NCI-H446 (cell line): ENCODE results near the gene GPR32.
"Not testable (repeated sequence)": the region's sequence is repeated elsewhere in the genome, so short reads cannot be mapped to it uniquely, and the experiment has no call there.

Experiments
- DNase-seq, 2 experiments: peaks; one replicate each; lab custom pipeline; 2025; lab: John Stamatoyannopoulos, UW

Gene GPR32, protein sequence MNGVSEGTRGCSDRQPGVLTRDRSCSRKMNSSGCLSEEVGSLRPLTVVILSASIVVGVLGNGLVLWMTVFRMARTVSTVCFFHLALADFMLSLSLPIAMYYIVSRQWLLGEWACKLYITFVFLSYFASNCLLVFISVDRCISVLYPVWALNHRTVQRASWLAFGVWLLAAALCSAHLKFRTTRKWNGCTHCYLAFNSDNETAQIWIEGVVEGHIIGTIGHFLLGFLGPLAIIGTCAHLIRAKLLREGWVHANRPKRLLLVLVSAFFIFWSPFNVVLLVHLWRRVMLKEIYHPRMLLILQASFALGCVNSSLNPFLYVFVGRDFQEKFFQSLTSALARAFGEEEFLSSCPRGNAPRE

GRCh38 chr19:50770164-50770563, at the start of gene GPR32:
Gene GPR32 (plus strand): TSS chr19:50770464. CDS start chr19:50770601, 137 bp downstream.
- not testable (repeated sequence) for DNase-seq

GRCh38 chr19:50720921-50721381, 49.3 kb upstream of the GPR32 start:
- DNase-seq = no peak

- DNase-seq = peak in 1 of 2 experiments; percentile 57
Measured at GRCh38 chr19:50721441-50722137, 48.7 kb upstream of the GPR32 start.

DNA sequence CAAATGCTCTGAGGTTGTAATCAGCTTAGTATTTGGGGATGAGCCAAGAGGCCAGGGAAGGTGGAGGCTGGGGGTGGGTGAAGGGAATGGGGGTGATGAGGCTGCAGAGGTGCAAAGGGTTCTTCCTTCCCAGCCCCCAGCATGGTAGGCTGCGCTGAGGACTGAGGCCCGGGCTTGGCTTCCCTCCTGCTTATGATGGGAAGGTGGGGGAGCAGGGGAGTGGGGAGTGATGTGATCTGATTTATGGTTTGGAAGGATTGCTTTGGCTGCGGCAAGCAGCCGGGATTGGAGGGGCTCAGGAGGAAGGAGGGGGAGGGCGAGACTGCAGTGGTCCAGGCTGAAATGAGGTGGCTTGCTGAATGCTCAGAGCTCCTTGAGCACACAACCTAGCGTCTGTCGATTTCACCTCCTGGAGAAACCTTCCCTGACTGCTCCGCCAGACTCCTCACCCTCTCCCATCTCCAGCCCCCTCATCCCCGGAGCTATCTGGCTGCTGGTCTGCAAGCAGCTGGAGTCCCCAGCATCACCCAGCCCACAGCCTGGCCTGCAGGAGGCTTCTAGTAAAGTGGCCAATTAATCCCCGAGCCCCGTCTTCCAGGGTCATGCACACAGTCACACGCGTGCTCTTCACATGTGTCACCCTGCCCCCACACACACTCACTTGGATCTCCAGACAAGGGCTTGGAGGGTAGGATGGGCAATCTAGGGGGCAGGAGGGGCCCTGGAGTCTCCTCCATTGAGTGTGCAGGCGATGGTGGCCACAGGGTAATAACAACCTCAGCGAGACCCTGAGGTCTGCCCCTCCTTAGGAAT, 47.9 kb upstream of the GPR32 start:
- DNase-seq = no peak

DNA sequence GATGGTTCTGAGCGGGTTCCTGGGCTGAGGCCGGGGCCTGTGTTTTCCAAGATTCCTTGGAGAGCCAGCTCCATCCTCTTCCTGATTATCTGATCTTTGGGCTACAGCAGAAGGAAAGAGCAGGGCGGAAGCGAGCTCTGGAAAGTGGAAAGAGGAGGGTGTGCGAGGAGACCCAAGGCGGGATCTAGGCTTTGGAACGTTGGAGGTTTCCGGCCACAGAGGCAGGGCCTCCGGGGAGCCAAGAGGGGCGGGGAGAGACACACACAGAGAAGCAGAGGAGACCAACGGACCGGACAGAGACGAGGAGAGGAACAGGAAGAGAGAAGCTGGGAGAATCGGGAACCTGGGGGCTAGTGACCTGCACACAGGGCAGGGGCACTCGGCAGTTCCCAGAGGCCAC, 47.2 kb upstream of the GPR32 start, which contains the start of gene CLEC11A:
TSS of gene CLEC11A (plus strand) at position 296 of the 400 bp plus-strand sequence. CDS start 162 bp downstream, outside the sequence.
- DNase-seq = no peak

DNA sequence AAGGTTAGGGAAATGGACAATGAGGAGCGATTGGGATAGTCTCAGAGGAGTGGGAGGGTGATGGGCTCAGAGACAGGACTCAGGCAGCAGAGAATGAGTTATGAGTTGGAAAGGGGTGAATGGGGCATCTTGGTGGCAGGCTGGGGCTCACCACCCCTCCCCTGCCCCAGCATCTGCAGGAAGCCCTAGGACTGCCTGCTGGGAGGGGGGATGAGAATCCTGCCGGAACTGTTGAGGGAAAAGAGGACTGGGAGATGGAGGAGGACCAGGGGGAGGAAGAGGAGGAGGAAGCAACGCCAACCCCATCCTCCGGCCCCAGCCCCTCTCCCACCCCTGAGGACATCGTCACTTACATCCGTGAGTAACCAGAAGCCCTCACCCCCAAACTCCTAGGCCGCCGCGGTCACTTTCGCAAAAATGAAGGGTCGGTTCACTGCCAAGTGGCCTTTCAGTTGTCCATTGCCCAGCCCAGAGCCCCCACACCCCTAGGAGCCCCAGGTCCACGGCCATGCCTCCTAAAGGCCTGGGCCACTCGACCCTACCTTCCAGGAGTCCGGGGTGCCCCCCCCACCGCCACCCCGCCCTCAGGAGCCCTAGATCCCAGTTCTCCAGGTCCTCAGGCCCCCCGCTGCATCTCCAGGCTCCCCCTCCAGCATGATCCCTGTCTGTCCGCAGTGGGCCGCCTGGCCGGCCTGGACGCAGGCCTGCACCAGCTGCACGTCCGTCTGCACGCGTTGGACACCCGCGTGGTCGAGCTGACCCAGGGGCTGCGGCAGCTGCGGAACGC, 46.3 kb upstream of the GPR32 start:
- DNase-seq = no peak

DNA sequence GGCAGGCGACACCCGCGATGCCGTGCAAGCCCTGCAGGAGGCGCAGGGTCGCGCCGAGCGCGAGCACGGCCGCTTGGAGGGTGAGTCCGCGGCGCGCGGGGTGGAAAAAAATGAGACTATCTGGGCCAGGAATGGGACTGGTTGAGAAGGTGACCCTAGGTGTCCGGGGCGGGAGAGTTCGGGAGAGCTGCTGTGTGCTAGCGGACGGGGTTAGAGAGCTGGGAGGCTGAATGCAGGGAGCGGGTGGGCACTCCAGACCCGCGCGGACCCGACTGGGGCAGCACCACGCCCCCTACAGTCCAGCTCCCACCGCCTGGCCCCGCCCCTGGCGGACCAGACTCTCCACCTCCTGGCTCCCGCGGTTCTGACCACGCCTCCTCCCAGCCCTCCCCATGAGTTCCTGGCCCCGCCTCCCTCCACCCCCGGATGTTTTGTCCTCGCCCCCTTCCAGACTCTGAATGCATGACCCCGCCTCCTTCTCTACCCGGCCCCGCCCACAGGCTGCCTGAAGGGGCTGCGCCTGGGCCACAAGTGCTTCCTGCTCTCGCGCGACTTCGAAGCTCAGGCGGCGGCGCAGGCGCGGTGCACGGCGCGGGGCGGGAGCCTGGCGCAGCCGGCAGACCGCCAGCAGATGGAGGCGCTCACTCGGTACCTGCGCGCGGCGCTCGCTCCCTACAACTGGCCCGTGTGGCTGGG, 45.6 kb upstream of the GPR32 start:
- DNase-seq = peak; percentile 97 to 100

DNA sequence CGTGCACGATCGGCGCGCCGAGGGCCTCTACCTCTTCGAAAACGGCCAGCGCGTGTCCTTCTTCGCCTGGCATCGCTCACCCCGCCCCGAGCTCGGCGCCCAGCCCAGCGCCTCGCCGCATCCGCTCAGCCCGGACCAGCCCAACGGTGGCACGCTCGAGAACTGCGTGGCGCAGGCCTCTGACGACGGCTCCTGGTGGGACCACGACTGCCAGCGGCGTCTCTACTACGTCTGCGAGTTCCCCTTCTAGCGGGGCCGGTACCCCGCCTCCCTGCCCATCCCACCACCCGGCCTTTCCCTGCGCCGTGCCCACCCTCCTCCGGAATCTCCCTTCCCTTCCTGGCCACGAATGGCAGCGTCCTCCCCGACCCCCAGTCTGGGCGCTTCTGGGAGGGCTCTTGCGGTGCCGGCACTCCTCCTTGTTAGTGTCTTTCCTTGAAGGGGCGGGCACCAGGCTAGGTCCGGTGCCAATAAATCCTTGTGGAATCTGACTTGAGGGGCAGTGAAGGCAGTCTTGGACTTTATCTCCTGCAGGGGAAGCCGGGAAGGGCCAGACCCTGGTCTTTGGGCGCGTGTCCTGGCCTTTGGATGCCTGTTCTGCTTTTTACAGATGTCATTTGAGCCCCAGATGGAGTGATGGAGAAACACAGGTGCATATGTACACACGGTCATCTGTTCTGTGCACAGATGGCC, 44.9 kb upstream of the GPR32 start:
- no peak for DNase-seq

- no peak for DNase-seq
Measured at GRCh38 chr19:50725911-50726230, 44.4 kb upstream of the GPR32 start.

- no peak for DNase-seq
Measured at GRCh38 chr19:50728084-50728737, 42.1 kb upstream of the GPR32 start.

GRCh38 chr19:50729894-50730293, 40.4 kb upstream of the GPR32 start:
- DNase-seq = no peak

GRCh38 chr19:50735869-50736268, 34.4 kb upstream of the GPR32 start:
- no peak for DNase-seq

DNA sequence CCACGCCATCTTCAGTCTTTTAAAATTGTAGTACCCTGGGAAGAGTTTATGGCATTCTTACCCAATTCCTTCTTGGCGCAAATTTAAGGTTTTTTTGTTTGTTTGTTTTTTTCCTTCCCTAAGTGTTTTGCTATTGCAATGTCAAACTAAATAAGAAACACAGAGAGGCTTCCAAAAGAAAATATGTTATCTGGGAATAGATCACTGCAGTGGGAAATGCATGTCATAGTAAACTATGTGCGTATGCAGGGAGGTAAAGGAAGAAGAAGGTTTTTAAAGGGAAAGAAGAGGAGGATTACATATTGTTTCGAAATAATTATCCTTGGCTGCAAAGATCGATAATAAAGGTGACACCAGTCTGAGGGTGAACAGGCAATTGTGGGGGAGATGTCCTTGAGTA, 33.9 kb upstream of the GPR32 start:
- no peak for DNase-seq

- DNase-seq = no peak
Measured at GRCh38 chr19:50739132-50739913, 30.9 kb upstream of the GPR32 start.

- DNase-seq = no peak
Measured at GRCh38 chr19:50739914-50740426, 30.3 kb upstream of the GPR32 start.

DNA sequence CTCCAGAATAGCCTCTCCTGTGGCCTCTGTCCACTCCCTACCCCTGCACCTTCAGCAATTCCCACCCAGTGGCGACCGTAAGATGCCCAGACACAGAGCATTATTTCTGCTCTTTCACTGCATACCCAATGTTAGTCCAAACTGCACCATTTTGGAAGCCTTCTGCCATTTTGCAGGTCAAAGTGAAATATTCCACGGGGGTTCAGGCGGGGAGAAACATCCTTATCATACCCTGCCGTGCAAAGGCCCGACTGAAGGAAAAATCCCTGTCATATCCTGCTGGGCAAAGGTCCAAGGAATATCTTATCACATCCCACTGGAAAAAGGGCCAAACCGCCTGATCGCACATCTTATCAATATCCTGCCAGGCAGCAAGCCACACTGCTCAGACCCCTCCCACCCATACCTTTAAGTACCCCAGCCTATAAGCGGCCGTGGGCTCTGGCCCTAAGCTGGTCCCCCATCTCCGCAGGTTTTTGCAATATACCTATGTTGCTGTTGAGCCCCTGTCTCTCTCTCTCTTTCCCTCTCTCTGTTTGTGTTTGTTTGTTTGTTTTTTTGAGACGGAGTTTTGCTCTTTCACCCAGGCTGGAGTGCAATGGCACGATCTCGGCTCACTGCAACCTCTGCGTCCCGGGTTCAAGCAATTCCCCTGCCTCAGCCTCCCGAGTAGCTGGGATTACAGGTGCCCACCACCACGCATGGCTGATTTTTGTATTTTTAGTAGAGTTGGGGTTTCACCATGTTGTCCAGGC, 28.9 kb upstream of the GPR32 start:
- DNase-seq = no peak

DNA sequence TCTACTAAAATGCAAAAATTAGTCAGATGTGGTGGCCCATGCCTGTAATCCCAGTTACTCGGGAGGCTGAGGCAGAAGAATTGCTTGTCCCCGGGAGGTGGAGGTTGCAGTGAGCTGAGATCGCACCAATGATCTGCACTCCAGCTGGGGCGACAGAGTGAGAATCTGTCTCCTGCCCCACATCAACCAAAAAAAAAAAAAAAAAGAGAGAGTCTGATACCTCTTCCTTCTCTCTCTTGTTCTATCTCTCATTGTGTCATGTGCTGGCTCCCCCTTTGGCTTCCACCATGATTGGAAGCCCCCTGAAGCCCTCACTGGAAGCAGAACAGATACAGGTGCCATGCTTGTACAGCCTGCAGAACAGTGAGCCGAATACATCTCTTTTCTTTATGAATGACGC, 26.7 kb upstream of the GPR32 start:
- DNase-seq = no peak

GRCh38 chr19:50745221-50745620, 25.0 kb upstream of the GPR32 start:
- DNase-seq = no peak
